SU-DHL-6 (cell line): ENCODE data around the gene AVEN.

Experiments used
- EZH2phosphoT487 ChIP-seq: fragments of 200-600 bp; sonication (generic), shearing (Covaris generic); conservative IDR thresholded peaks from 2 replicates; pipeline ENCODE4 v1.6.1; 2018; ENCODE audit warnings: mild to moderate bottlenecking, antibody characterized with exemption, low read length, moderate library complexity, mixed read lengths
- TF ChIP-seq, protein P1 (sequence below): fragments of 200-600 bp; sonication (generic); IDR thresholded peaks from one replicate; pipeline ENCODE4 v1.5.1; 2017; ENCODE audit warnings: antibody characterized with exemption, mild to moderate bottlenecking, low read length, moderate library complexity; ENCODE audit not compliant: insufficient read depth, poor library complexity, severe bottlenecking

DNA sequence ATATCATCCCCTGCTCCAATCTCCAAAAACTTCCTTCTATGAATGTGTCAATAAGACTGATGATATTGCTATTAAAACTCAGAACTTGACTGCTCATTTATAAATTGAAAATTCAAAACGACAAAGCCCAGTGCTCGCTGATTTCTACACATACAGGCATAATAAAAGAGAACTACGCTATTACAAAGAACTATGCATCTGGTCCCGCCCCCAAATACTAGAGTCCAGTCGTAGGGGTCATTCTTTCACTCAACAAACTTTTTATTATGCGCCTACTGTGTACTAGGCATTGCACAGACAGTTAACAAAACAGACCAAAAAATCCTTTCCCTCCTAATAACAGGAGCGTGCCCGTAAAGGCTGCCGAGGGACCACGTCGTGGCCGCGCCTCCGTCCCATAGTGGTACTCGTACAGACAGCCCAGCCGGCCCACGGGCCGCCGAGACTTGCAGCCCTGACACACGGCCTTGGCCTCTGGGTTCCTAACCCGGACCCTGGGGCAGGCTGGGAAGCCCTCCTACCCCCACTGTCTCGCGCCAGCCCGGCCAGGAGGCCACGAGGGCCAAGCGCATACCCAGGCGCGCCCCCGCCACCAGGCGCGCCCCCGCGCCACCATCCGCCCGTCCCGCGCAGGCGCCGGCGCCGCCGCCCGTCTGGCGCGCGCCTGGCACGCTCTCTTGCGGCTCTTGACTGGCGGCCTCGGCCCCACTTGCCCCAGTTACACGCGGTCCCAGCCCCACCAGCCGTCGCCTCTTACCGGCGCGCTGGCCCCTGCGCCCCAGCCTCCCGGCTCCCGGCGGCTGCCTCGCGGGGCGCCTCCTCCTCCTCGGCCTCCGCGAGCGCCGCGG is 757 bp downstream of the AVEN start:
- TF ChIP-seq, protein P1, sequence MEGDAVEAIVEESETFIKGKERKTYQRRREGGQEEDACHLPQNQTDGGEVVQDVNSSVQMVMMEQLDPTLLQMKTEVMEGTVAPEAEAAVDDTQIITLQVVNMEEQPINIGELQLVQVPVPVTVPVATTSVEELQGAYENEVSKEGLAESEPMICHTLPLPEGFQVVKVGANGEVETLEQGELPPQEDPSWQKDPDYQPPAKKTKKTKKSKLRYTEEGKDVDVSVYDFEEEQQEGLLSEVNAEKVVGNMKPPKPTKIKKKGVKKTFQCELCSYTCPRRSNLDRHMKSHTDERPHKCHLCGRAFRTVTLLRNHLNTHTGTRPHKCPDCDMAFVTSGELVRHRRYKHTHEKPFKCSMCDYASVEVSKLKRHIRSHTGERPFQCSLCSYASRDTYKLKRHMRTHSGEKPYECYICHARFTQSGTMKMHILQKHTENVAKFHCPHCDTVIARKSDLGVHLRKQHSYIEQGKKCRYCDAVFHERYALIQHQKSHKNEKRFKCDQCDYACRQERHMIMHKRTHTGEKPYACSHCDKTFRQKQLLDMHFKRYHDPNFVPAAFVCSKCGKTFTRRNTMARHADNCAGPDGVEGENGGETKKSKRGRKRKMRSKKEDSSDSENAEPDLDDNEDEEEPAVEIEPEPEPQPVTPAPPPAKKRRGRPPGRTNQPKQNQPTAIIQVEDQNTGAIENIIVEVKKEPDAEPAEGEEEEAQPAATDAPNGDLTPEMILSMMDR = no peak
- TF ChIP-seq EZH2phosphoT487 = no peak
